ENCODE results near the gene TRIM49B. TPM values are rescaled to one million over a fixed set of nuclear protein-coding genes. Genes with fewer than 3 reads are reported as not detected.
"Not testable (repeated sequence)": the region's sequence is repeated elsewhere in the genome, so short reads cannot be mapped to it uniquely, and the experiment has no call there.

Gene TRIM49B
- total RNA-seq: not detected

- H3K27ac Mint-ChIP-seq; H3K36me3 Mint-ChIP-seq (ENCODE audit: low read depth); ATAC-seq; H3K4me3 Mint-ChIP-seq; H3K9me3 Mint-ChIP-seq (ENCODE audit: insufficient read depth); H3K4me1 Mint-ChIP-seq (ENCODE audit: low read depth); CTCF ChIA-PET; POLR2A ChIA-PET; H3K27me3 Mint-ChIP-seq (ENCODE audit: low read depth); DNase-seq: not testable (repeated sequence)
These were observed at the start of gene TRIM49B for GRCh38 chr11:49028523-49028922. TRIM49B (plus strand) TSS chr11:49028823; CDS start chr11:49031600, 2,777 bp downstream.

- H3K4me1 Mint-ChIP-seq (ENCODE audit: low read depth); CTCF ChIA-PET; H3K9me3 Mint-ChIP-seq (ENCODE audit: insufficient read depth); H3K27me3 Mint-ChIP-seq (ENCODE audit: low read depth); POLR2A ChIA-PET; H3K4me3 Mint-ChIP-seq; H3K27ac Mint-ChIP-seq; ATAC-seq; DNase-seq; H3K36me3 Mint-ChIP-seq (ENCODE audit: low read depth): not testable (repeated sequence)
These were observed 44.8 kb upstream of the TRIM49B start, which contains the start of gene TRIM51G for GRCh38 chr11:48983785-48984184. TRIM51G (minus strand) TSS chr11:48983885; CDS start chr11:48981695, 2,190 bp downstream.

- H3K27ac Mint-ChIP-seq; POLR2A ChIA-PET; ATAC-seq; DNase-seq; H3K36me3 Mint-ChIP-seq (ENCODE audit: low read depth); H3K4me3 Mint-ChIP-seq; CTCF ChIA-PET; H3K4me1 Mint-ChIP-seq (ENCODE audit: low read depth); H3K9me3 Mint-ChIP-seq (ENCODE audit: insufficient read depth); H3K27me3 Mint-ChIP-seq (ENCODE audit: low read depth): not testable (repeated sequence)
These were observed 19.6 kb downstream of the TRIM49B start for GRCh38 chr11:49048229-49048628.

- H3K9me3 Mint-ChIP-seq (ENCODE audit: insufficient read depth); H3K27me3 Mint-ChIP-seq (ENCODE audit: low read depth); DNase-seq; H3K36me3 Mint-ChIP-seq (ENCODE audit: low read depth); H3K27ac Mint-ChIP-seq; POLR2A ChIA-PET; H3K4me3 Mint-ChIP-seq; CTCF ChIA-PET; ATAC-seq; H3K4me1 Mint-ChIP-seq (ENCODE audit: low read depth): not testable (repeated sequence)
These were observed 21.2 kb downstream of the TRIM49B start for GRCh38 chr11:49049821-49050220.

GRCh38 chr11:49059012-49059411, 30.4 kb downstream of the TRIM49B start, which contains the start of gene TRIM64C:
TRIM64C (minus strand) TSS chr11:49059112; CDS start chr11:49059112, 0 bp downstream.
- CTCF ChIA-PET; H3K4me1 Mint-ChIP-seq (ENCODE audit: low read depth); DNase-seq; ATAC-seq; H3K9me3 Mint-ChIP-seq (ENCODE audit: insufficient read depth); H3K27me3 Mint-ChIP-seq (ENCODE audit: low read depth); H3K36me3 Mint-ChIP-seq (ENCODE audit: low read depth); H3K27ac Mint-ChIP-seq; H3K4me3 Mint-ChIP-seq: not testable (repeated sequence)
- POLR2A ChIA-PET: interaction anchor here (0.6 kb wide), 1 partner anchor 892 kb away, joined by 5 read pairs; no protein-coding TSS in a partner anchor

- H3K36me3 Mint-ChIP-seq (ENCODE audit: low read depth); CTCF ChIA-PET: not testable (repeated sequence)
These were observed 41.3 kb downstream of the TRIM49B start for GRCh38 chr11:49069897-49070296.

More at GRCh38 chr11:49069897-49070296, 41.3 kb downstream of the TRIM49B start:
- ATAC-seq; H3K4me3 Mint-ChIP-seq; DNase-seq; H3K4me1 Mint-ChIP-seq (ENCODE audit: low read depth); POLR2A ChIA-PET; H3K27me3 Mint-ChIP-seq (ENCODE audit: low read depth); H3K27ac Mint-ChIP-seq; H3K9me3 Mint-ChIP-seq (ENCODE audit: insufficient read depth): not testable (repeated sequence)

Other genes starting within 250 kb of the TRIM49B start
- gene TRIM51G, start 44.9 kb upstream of the TRIM49B start, total RNA-seq: not detected
- gene TRIM64C, start 30.3 kb downstream of the TRIM49B start, total RNA-seq: not detected
- not detected for gene FOLH1, start 179.8 kb downstream of the TRIM49B start, total RNA-seq

All from activated CD8-positive, alpha-beta T cell treated with anti-CD3 and anti-CD28 coated beads, Interleukin-2, amount 10 ng/mL, durations not matched to agents 7 days and 5 days (primary cell).